Ishikawa (cell line): Measurements from ENCODE around the gene CUL3.

Experiments
- CEBPB ChIP-seq: IDR thresholded peaks from 2 replicates; pipeline ENCODE4 v1.6.1; 2012
- CREB1 ChIP-seq: IDR thresholded peaks from 2 replicates; pipeline ENCODE4 v1.6.1; 2012; ENCODE audit warnings: low read depth
- EGR1 ChIP-seq: IDR thresholded peaks from 2 replicates; pipeline ENCODE4 v1.6.1; 2012
- EP300 ChIP-seq: IDR thresholded peaks from 2 replicates; pipeline ENCODE4 v1.6.1; 2012; ENCODE audit warnings: borderline replicate concordance
- FOXM1 ChIP-seq: IDR thresholded peaks from 2 replicates; pipeline ENCODE4 v1.6.1; 2012; ENCODE audit warnings: low read depth, borderline replicate concordance
- NFIC ChIP-seq: IDR thresholded peaks from 2 replicates; pipeline ENCODE4 v1.6.1; 2012
- RAD21 ChIP-seq: IDR thresholded peaks from 2 replicates; pipeline ENCODE4 v1.6.1; 2012; ENCODE audit warnings: low read depth
- TAF1 ChIP-seq: IDR thresholded peaks from 2 replicates; pipeline ENCODE4 v1.6.1; 2012; ENCODE audit warnings: low read depth, mild to moderate bottlenecking
- YY1 ChIP-seq: IDR thresholded peaks from 2 replicates; pipeline ENCODE4 v1.6.1; 2012; ENCODE audit warnings: low read depth
- ZBTB7A ChIP-seq: IDR thresholded peaks from 2 replicates; pipeline ENCODE4 v1.6.1; 2012; ENCODE audit warnings: low read depth
- TF ChIP-seq, protein P1 (sequence below): IDR thresholded peaks from 2 replicates; pipeline ENCODE4 v1.6.1; 2012
- TF ChIP-seq, protein P2 (sequence below): IDR thresholded peaks from 2 replicates; pipeline ENCODE4 v1.6.1; 2012; ENCODE audit warnings: low read depth, mild to moderate bottlenecking

DNA sequence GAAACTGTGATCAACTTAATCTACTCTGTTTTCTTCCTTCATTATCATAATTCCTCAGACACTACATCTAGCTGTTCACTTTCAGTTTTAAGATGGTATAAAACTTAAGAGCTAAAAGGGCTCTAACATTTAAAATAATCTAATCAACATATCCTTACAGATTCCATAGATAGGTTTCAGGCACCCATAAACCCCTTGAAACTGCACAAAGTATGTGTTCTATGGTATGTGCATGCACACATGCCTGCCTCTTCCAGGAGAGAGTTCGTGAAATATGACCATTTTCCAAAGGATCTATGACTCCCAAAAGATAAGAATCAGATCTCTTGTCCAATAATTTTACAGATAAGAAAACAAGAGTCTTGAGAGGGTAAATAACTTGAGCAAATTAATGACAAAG is 59.4 kb downstream of the CUL3 start:
- TF ChIP-seq NFIC (no peak), EGR1 (no peak), CEBPB (no peak), RAD21 (no peak), EP300 (no peak), CREB1 (no peak), TAF1 (no peak), YY1 (no peak), ZBTB7A (no peak), FOXM1 (no peak)
- TF ChIP-seq, protein P1, sequence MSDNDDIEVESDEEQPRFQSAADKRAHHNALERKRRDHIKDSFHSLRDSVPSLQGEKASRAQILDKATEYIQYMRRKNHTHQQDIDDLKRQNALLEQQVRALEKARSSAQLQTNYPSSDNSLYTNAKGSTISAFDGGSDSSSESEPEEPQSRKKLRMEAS: no peak
- TF ChIP-seq, protein P2, sequence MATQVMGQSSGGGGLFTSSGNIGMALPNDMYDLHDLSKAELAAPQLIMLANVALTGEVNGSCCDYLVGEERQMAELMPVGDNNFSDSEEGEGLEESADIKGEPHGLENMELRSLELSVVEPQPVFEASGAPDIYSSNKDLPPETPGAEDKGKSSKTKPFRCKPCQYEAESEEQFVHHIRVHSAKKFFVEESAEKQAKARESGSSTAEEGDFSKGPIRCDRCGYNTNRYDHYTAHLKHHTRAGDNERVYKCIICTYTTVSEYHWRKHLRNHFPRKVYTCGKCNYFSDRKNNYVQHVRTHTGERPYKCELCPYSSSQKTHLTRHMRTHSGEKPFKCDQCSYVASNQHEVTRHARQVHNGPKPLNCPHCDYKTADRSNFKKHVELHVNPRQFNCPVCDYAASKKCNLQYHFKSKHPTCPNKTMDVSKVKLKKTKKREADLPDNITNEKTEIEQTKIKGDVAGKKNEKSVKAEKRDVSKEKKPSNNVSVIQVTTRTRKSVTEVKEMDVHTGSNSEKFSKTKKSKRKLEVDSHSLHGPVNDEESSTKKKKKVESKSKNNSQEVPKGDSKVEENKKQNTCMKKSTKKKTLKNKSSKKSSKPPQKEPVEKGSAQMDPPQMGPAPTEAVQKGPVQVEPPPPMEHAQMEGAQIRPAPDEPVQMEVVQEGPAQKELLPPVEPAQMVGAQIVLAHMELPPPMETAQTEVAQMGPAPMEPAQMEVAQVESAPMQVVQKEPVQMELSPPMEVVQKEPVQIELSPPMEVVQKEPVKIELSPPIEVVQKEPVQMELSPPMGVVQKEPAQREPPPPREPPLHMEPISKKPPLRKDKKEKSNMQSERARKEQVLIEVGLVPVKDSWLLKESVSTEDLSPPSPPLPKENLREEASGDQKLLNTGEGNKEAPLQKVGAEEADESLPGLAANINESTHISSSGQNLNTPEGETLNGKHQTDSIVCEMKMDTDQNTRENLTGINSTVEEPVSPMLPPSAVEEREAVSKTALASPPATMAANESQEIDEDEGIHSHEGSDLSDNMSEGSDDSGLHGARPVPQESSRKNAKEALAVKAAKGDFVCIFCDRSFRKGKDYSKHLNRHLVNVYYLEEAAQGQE: no peak
